Erythroblast (primary cell): ENCODE results near the gene HEXD.

Experiments used
- GATA1 ChIP-seq: IDR thresholded peaks from 2 replicates; pipeline ENCODE4 v1.6.1; 2011; ENCODE audit warnings: low read depth, mild to moderate bottlenecking, control low read depth, low read length, moderate library complexity
- POLR2A ChIP-seq: IDR thresholded peaks from 2 replicates; pipeline ENCODE4 v1.6.1; 2011; ENCODE audit warnings: mild to moderate bottlenecking, low read length

DNA sequence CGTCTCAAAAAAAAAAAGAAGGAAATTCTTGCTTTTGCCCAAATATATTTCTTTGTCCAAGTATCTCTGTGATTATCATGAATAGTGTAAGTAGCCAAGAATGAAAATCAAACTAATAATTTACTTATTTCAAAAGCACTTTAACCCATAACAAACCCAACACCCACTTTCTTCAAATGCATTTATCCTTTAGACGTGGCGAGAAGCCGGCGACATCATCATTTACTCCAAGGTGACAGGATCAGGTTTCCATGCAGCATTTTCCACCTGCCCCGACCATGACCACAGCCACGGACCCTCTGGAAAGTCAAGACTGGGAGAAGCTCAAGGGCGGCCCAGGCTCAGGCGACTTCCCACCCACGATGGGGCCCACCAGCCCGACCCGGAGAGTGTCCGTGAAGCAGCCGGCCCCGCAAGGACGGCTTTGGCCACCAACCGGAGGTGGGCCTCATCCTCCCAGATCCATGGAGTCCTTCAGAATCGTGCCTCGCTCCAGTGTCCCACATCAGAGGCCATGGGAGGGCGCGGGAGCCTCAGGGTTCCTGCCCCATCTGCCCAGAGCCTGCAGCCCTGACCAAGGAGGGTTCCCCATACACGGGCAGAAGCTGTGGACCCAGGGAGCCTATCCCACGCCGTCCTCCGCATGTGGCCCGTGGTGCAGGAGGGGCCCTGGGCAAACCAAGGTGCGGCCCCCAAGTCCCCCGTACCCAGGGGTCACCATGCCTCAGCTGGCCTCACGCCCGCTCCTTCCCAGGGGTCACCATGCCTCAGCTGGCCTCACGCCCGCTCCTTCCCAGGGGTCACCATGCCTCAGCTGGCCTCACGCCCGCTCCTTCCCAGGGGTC is 27.9 kb upstream of the HEXD start:
- TF ChIP-seq POLR2A (no peak), GATA1 (no peak)
